ENCODE data around the gene DHRS7B. TPM values are rescaled to one million over a fixed set of nuclear protein-coding genes. Genes with fewer than 3 reads are reported as not detected.

Gene DHRS7B
- total and polyA plus RNA-seq, 9 of the 15 experiments (the other 6 are each of a cell fraction or from before 2014, with no cell fraction given) = 8.0 to 30.7 (median 14.8) TPM

GRCh38 chr17:21214015-21214776 lies 87.4 kb downstream of the DHRS7B start, which contains the start of gene TMEM11 (continued):
- no peak for TF ChIP-seq HEY1 (CRISPR knock-in tag; IDR thresholded peaks at IDR 0.05; ENCODE audit: borderline replicate concordance)
- TF ChIP-seq ZBTB11 (CRISPR knock-in tag; IDR thresholded peaks at IDR 0.05) = peak in 1 of 3 experiments; percentile 84; a peak in 2 of 6 replicates
- TF ChIP-seq POLR2B (IDR thresholded peaks at IDR 0.05; ENCODE audit: low read depth, partially characterized antibody) = peak; percentile 21
- no peak for TF ChIP-seq CHD4 (IDR thresholded peaks at IDR 0.05; ENCODE audit: insufficient read depth, insufficient replicate concordance, low read depth, low read length, poor library complexity, severe bottlenecking)
- TF ChIP-seq ATF1 (CRISPR knock-in tag; IDR thresholded peaks at IDR 0.05) = no peak
- TF ChIP-seq ATF1 (tag; IDR thresholded peaks at IDR 0.05) = peak; percentile 87
- TF ChIP-seq THRB (CRISPR knock-in tag; conservative IDR thresholded peaks at IDR 0.05) = peak; percentile 26; the same call in 1 of the 2 replicates
- TF ChIP-seq ZKSCAN8 (CRISPR knock-in tag; IDR thresholded peaks at IDR 0.05) = 0 out of 2 replicates have a peak, but pooled peaks have one; percentile 47
- TF ChIP-seq OTX1 (CRISPR knock-in tag; IDR thresholded peaks at IDR 0.05) = no peak
- peak; percentile 53; the same call in 1 of the 2 replicates for TF ChIP-seq ZBTB17 (CRISPR knock-in tag; IDR thresholded peaks at IDR 0.05)
- peak; percentile 94 for TF ChIP-seq ZNF143 (CRISPR knock-in tag; IDR thresholded peaks at IDR 0.05)
- no peak for TF ChIP-seq XRCC4 (IDR thresholded peaks at IDR 0.05; ENCODE audit: extremely low read depth, insufficient read depth, insufficient read length)
- no peak for TF ChIP-seq ZNF586 (CRISPR knock-in tag; conservative IDR thresholded peaks at IDR 0.05)
- TF ChIP-seq RBBP5 (IDR thresholded peaks at IDR 0.05; ENCODE audit: borderline replicate concordance, insufficient read depth, low read length, poor library complexity, severe bottlenecking) = peak; percentile 79
- TF ChIP-seq C11orf30 (IDR thresholded peaks at IDR 0.05; ENCODE audit: low read depth) = peak; percentile 84
- TF ChIP-seq EZH2 (IDR thresholded peaks at IDR 0.05; ENCODE audit: borderline replicate concordance, low read depth, low read length) = no peak
- TF ChIP-seq ZNF280B (CRISPR knock-in tag; IDR thresholded peaks at IDR 0.05) = no peak
- TF ChIP-seq RAD21 (CRISPR knock-in tag; conservative IDR thresholded peaks at IDR 0.05 in 1 of 2, IDR thresholded peaks at IDR 0.05 in 1 of 2) = no peak
- no peak for TF ChIP-seq MEF2A (IDR thresholded peaks at IDR 0.05; ENCODE audit: control insufficient read depth, low read depth, low read length)
- TF ChIP-seq ILF3 (IDR thresholded peaks at IDR 0.05; ENCODE audit: borderline replicate concordance) = no peak; the same call in 1 of the 2 replicates
